ENCODE data around the gene RANBP3L.

Gene RANBP3L

DNA sequence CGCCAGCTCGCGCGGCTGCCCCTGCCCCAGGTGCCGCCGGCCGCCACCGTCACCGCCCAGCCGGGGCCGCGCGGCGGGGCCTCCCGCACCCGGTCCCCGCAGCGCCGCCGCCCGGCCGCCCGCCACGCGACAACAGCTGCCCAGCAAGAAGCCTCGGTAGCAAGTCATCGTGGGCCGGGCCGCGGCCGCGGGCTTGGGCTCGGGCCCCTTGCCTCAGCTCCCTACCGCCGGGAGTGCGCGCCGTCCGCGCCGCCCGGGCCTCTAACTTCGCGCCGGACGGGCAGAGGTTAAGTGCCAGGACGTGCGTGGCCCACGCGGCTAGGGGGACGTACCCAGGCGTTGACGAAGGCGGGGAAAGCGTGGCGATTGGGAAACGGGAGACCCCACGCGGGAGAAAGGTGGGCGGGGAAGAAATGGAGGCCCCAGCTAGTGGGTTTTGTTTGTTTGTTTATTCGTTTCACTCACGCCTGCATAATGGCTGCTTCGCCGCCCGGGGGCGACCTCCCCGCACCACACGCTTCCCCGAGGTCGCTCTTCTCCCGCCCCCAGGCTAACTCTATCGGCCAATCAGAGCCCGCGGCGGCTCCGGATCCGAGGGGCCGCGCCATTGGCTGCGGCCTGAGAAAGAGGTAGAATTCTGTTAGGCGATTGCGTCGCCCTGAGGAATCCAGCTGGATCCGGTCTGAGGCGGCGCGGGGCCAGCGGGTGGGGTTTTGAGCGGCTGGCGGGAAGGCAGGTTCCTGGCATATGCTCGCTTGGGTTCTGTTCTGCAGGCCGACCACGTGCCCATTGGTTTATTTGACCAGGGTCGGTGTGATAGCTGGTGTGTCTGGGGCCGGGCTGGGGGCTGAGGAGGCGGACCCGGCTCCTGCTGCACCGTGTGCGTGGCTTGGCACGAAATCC is 59.8 kb downstream of the RANBP3L start, which contains the start of gene NADK2:
NADK2 (minus strand) TSS at position 295 of the 903 bp plus-strand sequence; CDS start at position 168, 127 bp downstream.
- Histone ChIP-seq H3K27ac (ENCODE audit: low read depth, low read length, severe bottlenecking) (peak within 1 kb of the TSS; percentile 93), H3K36me3 (ENCODE audit: control insufficient read depth, insufficient read depth, low read length) (no peaks in the 10 kb centered on the region), H3K4me3 (ENCODE audit: extremely low read depth, insufficient read depth, low read length, poor library complexity, severe bottlenecking) (peak within 1 kb of the TSS; percentile 72), H3K9me3 (ENCODE audit: control insufficient read depth, low read length) (no peaks in the 10 kb centered on the region), H3K4me1 (ENCODE audit: control insufficient read depth, insufficient read depth, low read length, poor library complexity, severe bottlenecking) (peaks cover 10% of the 10 kb centered on the region)
- 0% methylated on average over 53 to 70 of the region's 100 CpGs for WGBS, 2 experiments (ENCODE audit: insufficient coverage in 2 of 2)

DNA sequence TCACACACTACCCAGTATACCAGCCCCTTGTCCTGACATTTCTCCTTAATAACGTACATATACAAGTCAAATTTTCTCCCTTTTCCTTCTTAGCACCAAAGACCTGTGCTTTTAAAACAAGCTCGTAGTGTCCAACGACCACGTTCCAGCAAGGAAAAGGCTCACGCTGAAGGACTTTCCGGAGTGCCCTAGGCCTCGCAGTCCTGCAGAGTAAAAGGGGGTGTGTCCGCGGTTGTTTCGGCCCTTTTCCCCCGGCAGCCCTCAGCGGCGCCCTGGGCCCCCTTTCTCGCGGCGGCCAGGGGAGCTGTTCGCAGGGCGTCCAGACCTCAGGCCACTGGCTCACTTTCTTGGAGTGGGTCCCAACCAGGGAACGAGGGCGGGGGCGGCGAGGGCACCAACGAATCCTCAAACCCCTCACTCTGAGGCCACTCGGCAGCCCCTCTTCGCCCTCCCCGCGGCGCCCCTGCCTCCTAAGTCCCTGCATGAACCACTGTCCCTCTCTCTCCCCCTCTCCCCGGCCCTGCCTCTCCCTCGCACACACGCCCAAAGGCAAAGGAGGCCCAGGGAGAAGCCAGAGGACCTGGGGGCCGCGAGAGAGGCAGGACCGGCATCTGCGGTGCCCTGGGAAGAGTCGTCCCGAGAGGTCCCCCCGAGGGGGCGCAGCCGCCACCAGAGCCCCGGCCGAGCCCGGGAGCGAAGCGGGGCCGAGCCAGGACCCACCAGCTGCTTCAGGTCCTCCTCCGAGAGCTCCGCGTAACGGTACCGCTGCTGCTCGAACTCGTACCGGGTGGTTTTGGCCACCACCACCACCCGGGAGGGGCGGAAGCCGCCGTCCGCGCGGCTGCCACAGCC is 60.7 kb downstream of the RANBP3L start:
- Histone ChIP-seq H3K4me3 (ENCODE audit: extremely low read depth, insufficient read depth, low read length, poor library complexity, severe bottlenecking) (peak overlapping the region; percentile 72), H3K36me3 (ENCODE audit: control insufficient read depth, insufficient read depth, low read length) (no peaks in the 10 kb centered on the region), H3K9me3 (ENCODE audit: control insufficient read depth, low read length) (no peaks in the 10 kb centered on the region), H3K27ac (ENCODE audit: low read depth, low read length, severe bottlenecking) (peak overlapping the region; percentile 93), H3K4me1 (ENCODE audit: control insufficient read depth, insufficient read depth, low read length, poor library complexity, severe bottlenecking) (peaks cover 10% of the 10 kb centered on the region)
- WGBS, 2 experiments (ENCODE audit: insufficient coverage in 2 of 2), result 0% methylated on average over 35 to 58 of the region's 61 CpGs

DNA sequence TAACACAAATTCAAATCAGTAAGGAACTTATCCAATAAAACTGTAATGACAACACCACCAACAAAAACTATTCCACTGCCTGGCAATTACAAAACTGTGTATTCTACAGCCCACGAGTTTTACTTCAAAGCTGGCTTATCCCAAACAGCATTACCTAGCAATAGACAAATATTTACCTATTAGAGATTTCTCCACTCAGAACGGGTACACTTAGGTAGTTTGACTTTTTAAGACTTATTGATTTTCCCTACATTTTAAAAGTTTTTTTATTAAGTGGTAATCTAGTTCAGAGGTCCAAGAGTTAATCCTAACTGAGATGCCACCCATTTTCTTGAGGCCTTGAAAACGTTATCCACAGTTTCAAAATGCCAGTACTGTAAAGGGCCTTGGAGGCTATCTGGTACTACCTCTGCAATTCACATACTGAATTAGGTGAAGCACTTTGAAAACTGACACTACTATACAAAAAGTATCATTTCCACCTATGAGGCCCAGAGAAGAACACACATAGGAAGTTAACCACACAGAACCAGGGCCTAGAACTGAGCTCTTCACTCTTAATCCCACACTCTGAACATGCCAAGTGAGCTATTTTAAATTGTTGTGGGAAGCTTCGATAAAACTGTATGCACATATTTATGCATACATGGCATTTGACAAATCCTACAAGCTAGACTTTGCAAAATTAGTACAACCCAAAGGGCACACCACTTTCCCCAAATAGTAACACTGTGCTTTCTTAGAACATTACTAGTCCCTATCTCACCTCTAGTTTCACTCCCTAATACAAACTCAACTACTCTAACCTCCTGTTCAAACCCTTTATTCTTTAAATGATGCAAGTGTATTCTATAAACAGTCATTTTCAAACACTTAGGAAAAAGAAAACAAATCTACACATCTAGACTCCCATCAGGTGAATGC is 62.1 kb downstream of the RANBP3L start:
- Histone ChIP-seq H3K36me3 (ENCODE audit: control insufficient read depth, insufficient read depth, low read length) (no peaks in the 10 kb centered on the region), H3K4me1 (ENCODE audit: control insufficient read depth, insufficient read depth, low read length, poor library complexity, severe bottlenecking) (peaks cover 10% of the 10 kb centered on the region), H3K4me3 (ENCODE audit: extremely low read depth, insufficient read depth, low read length, poor library complexity, severe bottlenecking) (no peak overlapping the region), H3K27ac (ENCODE audit: low read depth, low read length, severe bottlenecking) (no peak overlapping the region), H3K9me3 (ENCODE audit: control insufficient read depth, low read length) (no peaks in the 10 kb centered on the region)
- 57 to 94% methylated on average over 1 to 2 of the region's 4 CpGs for WGBS, 2 experiments (ENCODE audit: insufficient coverage in 2 of 2)

DNA sequence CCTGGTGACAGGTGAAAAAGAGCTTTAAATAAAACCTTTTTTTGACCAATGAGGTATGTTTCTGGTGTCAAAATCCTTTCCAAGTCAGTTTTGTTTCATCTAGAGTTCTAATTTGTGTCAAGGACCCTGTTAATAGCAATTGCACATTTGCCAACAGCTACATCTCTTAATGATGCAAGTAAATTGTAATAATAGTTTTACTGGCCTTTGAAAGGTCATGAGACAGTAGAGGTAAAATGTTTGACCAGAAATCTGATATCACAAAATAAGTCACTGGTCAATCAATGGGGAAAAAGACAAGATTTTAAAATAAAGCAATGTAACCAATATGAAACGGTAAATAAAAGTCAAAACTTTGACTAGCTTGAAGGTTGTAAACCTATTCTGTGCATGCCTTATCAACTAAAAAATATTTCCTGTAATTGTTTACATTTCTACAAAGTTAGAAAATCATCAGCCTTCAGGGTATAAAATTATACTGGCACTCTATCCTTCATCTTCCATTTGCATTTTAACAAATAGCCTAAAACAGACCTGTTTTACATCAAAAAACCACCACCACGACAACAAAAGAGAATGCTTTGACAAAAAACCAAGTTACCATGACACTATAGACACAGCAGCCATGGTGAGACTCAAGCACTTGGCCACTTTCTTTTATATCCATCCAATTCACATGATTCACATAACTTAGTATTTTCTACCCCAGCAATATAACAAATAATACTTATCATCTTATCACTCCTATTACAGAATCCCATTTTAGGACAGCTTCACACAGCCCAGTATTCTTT is 63.0 kb downstream of the RANBP3L start:
- Histone ChIP-seq H3K36me3 (ENCODE audit: control insufficient read depth, insufficient read depth, low read length) (no peaks in the 10 kb centered on the region), H3K9me3 (ENCODE audit: control insufficient read depth, low read length) (no peaks in the 10 kb centered on the region), H3K4me3 (ENCODE audit: extremely low read depth, insufficient read depth, low read length, poor library complexity, severe bottlenecking) (no peak overlapping the region), H3K27ac (ENCODE audit: low read depth, low read length, severe bottlenecking) (no peak overlapping the region), H3K4me1 (ENCODE audit: control insufficient read depth, insufficient read depth, low read length, poor library complexity, severe bottlenecking) (peaks cover 10% of the 10 kb centered on the region)
- WGBS, 2 experiments (ENCODE audit: insufficient coverage in 2 of 2), result 43 to 50% methylated on average over 1 of the region's 2 CpGs

DNA sequence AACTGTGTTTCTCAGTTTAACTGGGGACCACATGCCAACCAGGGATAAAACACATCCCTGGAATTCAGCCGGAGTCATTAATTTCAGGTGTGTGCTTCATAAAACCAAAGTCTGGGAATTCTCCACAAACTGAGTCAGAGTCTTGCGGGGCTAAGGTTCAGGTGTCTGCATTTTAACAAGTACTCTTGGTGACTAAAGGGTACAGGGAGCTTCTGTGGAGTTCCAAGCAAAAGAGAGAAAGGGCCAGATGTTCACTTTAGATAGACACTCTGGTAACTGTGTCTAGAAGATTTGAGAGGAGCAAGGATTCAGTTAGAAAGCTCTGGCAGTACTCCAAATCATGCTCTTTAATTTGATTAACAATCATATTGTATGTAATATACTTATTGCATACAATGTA is 64.0 kb downstream of the RANBP3L start:
- Histone ChIP-seq H3K4me3 (ENCODE audit: extremely low read depth, insufficient read depth, low read length, poor library complexity, severe bottlenecking) (no peak overlapping the region), H3K4me1 (ENCODE audit: control insufficient read depth, insufficient read depth, low read length, poor library complexity, severe bottlenecking) (peaks cover 10% of the 10 kb centered on the region), H3K27ac (ENCODE audit: low read depth, low read length, severe bottlenecking) (no peak overlapping the region), H3K36me3 (ENCODE audit: control insufficient read depth, insufficient read depth, low read length) (no peaks in the 10 kb centered on the region), H3K9me3 (ENCODE audit: control insufficient read depth, low read length) (no peaks in the 10 kb centered on the region)
- 92 to 100% methylated on average over 2 of the region's 2 CpGs for WGBS, 2 experiments (ENCODE audit: insufficient coverage in 2 of 2)

DNA sequence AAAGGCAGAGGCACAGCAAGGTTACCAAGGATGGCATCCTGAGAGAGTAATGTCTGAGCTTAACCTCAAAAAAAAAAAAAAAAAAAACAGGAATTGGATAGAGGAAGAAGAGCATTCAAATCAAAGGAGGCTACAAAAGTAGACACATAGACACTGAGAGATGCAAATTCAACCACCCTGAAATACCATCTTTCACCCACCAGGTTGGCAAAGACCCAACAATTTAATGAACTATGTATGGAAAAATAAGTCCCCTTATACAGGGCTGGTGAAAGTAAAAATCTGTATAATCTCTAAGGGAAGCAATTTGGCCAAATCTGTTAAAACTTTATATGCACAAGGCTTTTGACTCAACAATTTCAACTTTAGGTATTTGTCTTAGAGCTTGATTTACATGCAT is 64.9 kb downstream of the RANBP3L start:
- no peak overlapping the region for H3K27ac ChIP-seq (ENCODE audit: low read depth, low read length, severe bottlenecking)
- no peaks in the 10 kb centered on the region for H3K36me3 ChIP-seq (ENCODE audit: control insufficient read depth, insufficient read depth, low read length)
- no peak overlapping the region for H3K4me3 ChIP-seq (ENCODE audit: extremely low read depth, insufficient read depth, low read length, poor library complexity, severe bottlenecking)
- no peaks in the 10 kb centered on the region for H3K9me3 ChIP-seq (ENCODE audit: control insufficient read depth, low read length)
- H3K4me1 ChIP-seq (ENCODE audit: control insufficient read depth, insufficient read depth, low read length, poor library complexity, severe bottlenecking), result peaks cover 10% of the 10 kb centered on the region

DNA sequence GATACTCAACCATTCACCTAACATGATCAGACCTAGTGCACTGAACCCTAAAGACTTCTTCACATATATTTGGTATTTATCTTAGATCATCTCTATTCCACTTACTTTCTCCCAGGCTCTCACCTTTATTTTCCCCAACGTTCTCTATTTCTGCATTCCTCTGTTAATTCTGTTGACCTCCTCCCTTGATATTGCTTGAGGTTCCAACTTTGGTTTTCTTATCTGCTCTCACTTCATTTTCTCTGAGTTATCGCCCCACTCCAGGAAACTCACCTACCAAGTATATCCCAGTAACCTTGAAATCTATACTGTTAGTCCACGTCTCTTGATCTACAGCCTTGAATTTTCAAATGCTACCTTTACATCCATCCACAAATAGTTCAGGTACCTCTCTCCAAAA is 69.2 kb downstream of the RANBP3L start:
- H3K9me3 ChIP-seq (ENCODE audit: control insufficient read depth, low read length), result no peaks in the 10 kb centered on the region
- WGBS, 2 experiments (ENCODE audit: insufficient coverage in 2 of 2), result 76 to 86% methylated on average over 3 of the region's 3 CpGs
- H3K27ac ChIP-seq (ENCODE audit: low read depth, low read length, severe bottlenecking), result no peak overlapping the region
- no peaks in the 10 kb centered on the region for H3K36me3 ChIP-seq (ENCODE audit: control insufficient read depth, insufficient read depth, low read length)
- H3K4me1 ChIP-seq (ENCODE audit: control insufficient read depth, insufficient read depth, low read length, poor library complexity, severe bottlenecking), result no peaks in the 10 kb centered on the region
- no peak overlapping the region for H3K4me3 ChIP-seq (ENCODE audit: extremely low read depth, insufficient read depth, low read length, poor library complexity, severe bottlenecking)

DNA sequence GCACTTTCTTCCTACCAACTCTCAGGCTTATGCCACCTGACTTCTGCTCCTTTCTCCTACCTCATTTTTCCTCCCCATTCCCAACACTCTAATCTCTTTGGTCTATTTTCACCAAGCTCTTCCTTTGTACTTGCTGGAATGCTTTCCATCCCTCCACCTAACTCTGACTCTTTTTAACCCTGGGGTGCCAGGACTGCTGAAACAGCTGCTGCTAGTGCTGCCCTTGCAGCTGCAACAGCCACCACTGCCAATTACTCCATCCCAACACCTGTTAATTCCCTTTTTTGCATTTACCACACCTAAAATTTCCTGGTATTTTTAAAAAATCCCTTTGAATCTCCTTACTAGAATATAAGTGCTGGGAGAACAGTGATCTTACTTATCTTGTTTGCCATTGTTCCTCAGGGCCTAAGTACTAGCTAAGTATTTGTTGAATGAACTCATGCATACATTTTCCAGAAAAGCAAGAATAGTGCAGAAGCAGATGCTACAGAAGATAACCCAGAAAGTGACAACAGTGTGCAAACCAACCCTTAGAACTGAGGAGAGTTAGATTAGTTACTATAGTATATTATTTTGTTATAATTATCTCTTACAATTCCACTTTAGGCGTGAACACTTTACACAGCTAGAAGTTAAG is 71.4 kb downstream of the RANBP3L start:
- H3K36me3 ChIP-seq (ENCODE audit: control insufficient read depth, insufficient read depth, low read length), result peaks cover 4% of the 10 kb centered on the region
- no peaks in the 10 kb centered on the region for H3K9me3 ChIP-seq (ENCODE audit: control insufficient read depth, low read length)
- H3K27ac ChIP-seq (ENCODE audit: low read depth, low read length, severe bottlenecking), result no peak overlapping the region
- no peaks in the 10 kb centered on the region for H3K4me1 ChIP-seq (ENCODE audit: control insufficient read depth, insufficient read depth, low read length, poor library complexity, severe bottlenecking)
- WGBS, 2 experiments (ENCODE audit: insufficient coverage in 2 of 2), result no CpG with 5 or more reads among the region's 1 CpG
- H3K4me3 ChIP-seq (ENCODE audit: extremely low read depth, insufficient read depth, low read length, poor library complexity, severe bottlenecking), result no peak overlapping the region

DNA sequence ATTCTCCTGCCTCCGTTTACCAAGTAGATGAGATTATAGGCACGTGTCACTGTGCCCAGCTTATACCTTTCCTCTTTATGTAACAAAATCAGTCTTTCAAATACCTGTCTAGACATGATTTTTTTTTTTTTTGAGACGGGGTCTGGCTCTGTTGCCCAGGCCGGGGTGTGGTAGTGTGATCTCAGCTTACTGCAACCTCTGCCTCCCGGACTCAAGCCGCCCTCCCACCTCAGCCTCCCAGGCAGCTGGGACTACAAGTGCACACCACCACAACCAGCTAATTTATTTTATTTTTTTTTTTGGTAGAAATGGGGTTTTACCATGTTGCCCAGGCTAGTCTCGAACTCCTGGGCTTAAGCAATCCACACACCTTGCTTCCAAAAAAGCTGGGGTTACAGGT is 73.2 kb downstream of the RANBP3L start:
- 92% methylated on average over 2 of the region's 7 CpGs; no CpG with 5 or more reads in 1 of the 2 experiments for WGBS, 2 experiments (ENCODE audit: insufficient coverage in 2 of 2)

More for the DNA sequence above, 73.2 kb downstream of the RANBP3L start:
- Histone ChIP-seq H3K4me3 (ENCODE audit: extremely low read depth, insufficient read depth, low read length, poor library complexity, severe bottlenecking) (no peak overlapping the region), H3K36me3 (ENCODE audit: control insufficient read depth, insufficient read depth, low read length) (peaks cover 15% of the 10 kb centered on the region), H3K4me1 (ENCODE audit: control insufficient read depth, insufficient read depth, low read length, poor library complexity, severe bottlenecking) (no peaks in the 10 kb centered on the region), H3K27ac (ENCODE audit: low read depth, low read length, severe bottlenecking) (no peak overlapping the region), H3K9me3 (ENCODE audit: control insufficient read depth, low read length) (no peaks in the 10 kb centered on the region)
